BE2C (cell line): ENCODE measurements around the gene RNF40. TPM values are rescaled to one million over a fixed set of nuclear protein-coding genes. Genes with fewer than 3 reads are reported as not detected.

ENCODE experiments used
- DNase-seq: peaks from one replicate; pipeline ENCODE4 v3.0.0-alpha.2; 2020
- H3K27me3 ChIP-seq: fragments of 250-450 bp; sonication (Bioruptor Pico); 2 replicates; pipeline ENCODE4 v1.5.1; 2020; ENCODE audit warnings: mild to moderate bottlenecking
- H3K36me3 ChIP-seq: fragments of 250-450 bp; sonication (Bioruptor Pico); 2 replicates; pipeline ENCODE4 v1.5.1; 2020; ENCODE audit warnings: mild to moderate bottlenecking
- H3K4me1 ChIP-seq: fragments of 250-450 bp; sonication (Bioruptor Pico); 2 replicates; pipeline ENCODE4 v1.5.1; 2020
- H3K4me3 ChIP-seq: 2 replicates; pipeline ENCODE4 v1.5.1; 2011; ENCODE audit warnings: low read depth, low read length
- H3K9me3 ChIP-seq: fragments of 250-450 bp; sonication (Bioruptor Pico); 2 replicates; pipeline ENCODE4 v1.5.1; 2020
- polyA plus RNA-seq: library from polyadenylated mRNA; unstranded; fragments of >200 nt; gene quantifications from one replicate; pipeline ENCODE4 v1.2.1, GENCODE V29; 2012; ENCODE audit warnings: low read depth, missing spikeins; ENCODE audit not compliant: insufficient read length, insufficient read depth
- TF ChIP-seq, protein P1 (sequence below): IDR thresholded peaks from 2 replicates; pipeline ENCODE4 v1.5.1; 2012; ENCODE audit warnings: mild to moderate bottlenecking, low read depth, low read length

Gene RNF40
- polyA plus RNA-seq, result 215 TPM

DNA sequence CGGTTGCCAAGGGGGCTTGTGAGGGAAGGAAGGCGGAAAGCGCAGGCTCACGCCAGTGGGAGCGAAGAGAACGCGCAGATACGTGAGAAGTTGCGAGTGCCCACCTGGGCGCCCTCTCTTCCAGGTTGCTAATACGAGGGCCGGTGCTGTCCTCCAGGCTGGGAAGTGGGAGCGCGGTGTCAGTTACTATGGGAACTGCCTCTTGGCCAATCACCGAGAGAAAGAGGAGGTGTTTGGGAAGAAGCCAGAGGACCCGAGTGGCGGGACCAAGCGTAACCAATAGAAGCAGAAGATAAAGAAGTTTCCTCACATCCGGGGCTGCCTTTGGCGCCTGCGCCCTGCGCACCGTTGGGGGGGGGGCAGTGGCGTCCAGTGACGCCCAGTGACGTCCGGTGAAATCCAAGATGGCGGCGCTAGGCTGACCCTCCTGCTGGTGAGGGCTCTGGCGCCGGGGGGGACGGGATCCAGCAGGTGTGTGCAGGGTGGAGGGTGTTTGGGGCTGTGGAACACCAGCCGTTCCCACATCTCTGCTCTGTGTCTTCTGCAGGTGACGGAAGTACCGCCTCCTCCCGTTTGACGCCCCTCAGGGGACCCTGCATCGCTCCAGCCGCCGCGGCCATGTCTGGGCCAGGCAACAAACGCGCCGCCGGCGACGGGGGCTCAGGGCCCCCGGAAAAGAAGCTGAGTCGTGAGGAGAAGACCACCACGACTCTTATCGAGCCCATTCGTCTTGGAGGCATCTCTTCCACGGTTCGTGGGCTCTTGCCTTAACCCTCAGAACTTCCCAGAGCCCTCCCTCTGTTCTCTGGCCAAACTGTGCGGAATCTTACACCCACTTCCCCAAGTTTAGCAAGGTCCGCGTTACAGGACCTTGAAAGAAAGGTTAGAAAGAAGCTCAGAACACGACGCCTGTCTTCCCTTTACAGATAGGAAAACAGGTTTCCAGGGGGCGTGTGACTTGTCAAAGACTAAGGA, at the start of gene RNF40, which contains the start of gene CFAP119:
Gene RNF40, plus strand, starts transcription at position 395 of the 975 bp plus-strand sequence. Its CDS starts 224 bp downstream, at position 619.
Gene CFAP119, minus strand, starts transcription at position 135 of the 975 bp plus-strand sequence. CDS start 314 bp downstream, outside the sequence.
- TF ChIP-seq, protein P1, sequence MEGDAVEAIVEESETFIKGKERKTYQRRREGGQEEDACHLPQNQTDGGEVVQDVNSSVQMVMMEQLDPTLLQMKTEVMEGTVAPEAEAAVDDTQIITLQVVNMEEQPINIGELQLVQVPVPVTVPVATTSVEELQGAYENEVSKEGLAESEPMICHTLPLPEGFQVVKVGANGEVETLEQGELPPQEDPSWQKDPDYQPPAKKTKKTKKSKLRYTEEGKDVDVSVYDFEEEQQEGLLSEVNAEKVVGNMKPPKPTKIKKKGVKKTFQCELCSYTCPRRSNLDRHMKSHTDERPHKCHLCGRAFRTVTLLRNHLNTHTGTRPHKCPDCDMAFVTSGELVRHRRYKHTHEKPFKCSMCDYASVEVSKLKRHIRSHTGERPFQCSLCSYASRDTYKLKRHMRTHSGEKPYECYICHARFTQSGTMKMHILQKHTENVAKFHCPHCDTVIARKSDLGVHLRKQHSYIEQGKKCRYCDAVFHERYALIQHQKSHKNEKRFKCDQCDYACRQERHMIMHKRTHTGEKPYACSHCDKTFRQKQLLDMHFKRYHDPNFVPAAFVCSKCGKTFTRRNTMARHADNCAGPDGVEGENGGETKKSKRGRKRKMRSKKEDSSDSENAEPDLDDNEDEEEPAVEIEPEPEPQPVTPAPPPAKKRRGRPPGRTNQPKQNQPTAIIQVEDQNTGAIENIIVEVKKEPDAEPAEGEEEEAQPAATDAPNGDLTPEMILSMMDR, result no peak
- H3K4me3 ChIP-seq, result peak within 1 kb of the TSS; percentile 73
- DNase-seq, result peak; percentile 97
- no peaks in the 10 kb centered on the region for H3K27me3 ChIP-seq
- H3K9me3 ChIP-seq, result no peaks in the 10 kb centered on the region
- H3K36me3 ChIP-seq, result peaks cover 43% of the 10 kb centered on the region
- H3K4me1 ChIP-seq, result no peaks in the 10 kb centered on the region

DNA sequence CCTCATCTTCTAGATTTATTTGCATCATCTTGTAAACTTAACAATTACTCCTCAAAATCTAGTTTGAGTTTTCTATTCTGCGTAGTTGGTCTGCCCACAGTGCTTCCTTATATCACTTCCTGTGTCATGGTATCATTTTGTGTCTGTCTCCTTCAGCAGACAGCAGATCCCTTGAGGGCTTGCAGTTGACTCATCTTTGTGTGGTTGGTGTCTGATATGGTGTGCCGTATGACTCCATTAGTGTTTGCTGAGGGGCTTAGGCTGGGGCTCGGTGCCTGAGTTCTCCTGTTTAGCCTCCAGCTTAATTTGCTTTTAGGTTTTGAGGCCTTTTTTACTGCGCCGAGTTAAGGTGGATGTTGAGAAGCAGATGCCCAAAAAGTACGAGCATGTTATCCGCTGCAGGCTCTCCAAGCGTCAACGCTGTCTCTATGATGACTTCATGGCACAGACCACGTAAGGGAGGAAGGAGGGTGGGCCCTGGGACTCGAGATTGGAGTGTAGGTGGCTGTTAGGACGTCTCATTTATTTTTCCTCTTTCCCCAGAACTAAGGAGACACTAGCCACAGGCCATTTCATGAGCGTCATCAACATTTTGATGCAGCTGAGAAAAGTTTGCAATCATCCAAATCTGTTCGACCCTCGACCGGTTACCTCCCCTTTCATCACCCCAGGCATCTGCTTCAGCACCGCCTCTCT, 46.2 kb upstream of the RNF40 start:
- DNase-seq, result peak; percentile 56
- H3K36me3 ChIP-seq, result peaks cover 58% of the 10 kb centered on the region
- H3K9me3 ChIP-seq, result no peaks in the 10 kb centered on the region
- no peaks in the 10 kb centered on the region for H3K27me3 ChIP-seq
- peak overlapping the region; percentile 9; the same call in 1 of the 2 replicates for H3K4me3 ChIP-seq
- H3K4me1 ChIP-seq, result peaks cover 7% of the 10 kb centered on the region
- TF ChIP-seq, protein P1, result no peak

DNA sequence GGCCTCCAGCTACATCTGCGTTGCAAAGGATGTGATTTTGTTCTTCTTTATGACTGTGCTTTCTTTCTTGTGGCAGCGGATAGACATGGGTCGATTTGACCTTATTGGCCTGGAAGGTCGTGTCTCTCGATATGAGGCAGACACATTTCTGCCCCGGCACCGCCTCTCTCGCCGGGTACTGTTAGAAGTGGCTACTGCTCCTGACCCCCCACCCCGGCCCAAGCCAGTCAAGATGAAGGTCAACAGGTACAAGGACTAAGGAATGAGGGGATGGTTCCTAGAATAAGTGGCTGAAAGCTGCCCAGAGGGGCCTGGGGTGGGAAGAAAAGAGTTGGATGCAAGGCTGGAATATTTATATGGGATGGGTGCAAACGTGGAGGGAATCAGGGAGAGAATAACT, 42.0 kb upstream of the RNF40 start:
- no peak overlapping the region for H3K4me3 ChIP-seq
- no peak for DNase-seq
- no peaks in the 10 kb centered on the region for H3K27me3 ChIP-seq
- TF ChIP-seq, protein P1, result no peak
- peaks cover 6% of the 10 kb centered on the region for H3K4me1 ChIP-seq
- peaks cover 59% of the 10 kb centered on the region for H3K36me3 ChIP-seq
- no peaks in the 10 kb centered on the region for H3K9me3 ChIP-seq

DNA sequence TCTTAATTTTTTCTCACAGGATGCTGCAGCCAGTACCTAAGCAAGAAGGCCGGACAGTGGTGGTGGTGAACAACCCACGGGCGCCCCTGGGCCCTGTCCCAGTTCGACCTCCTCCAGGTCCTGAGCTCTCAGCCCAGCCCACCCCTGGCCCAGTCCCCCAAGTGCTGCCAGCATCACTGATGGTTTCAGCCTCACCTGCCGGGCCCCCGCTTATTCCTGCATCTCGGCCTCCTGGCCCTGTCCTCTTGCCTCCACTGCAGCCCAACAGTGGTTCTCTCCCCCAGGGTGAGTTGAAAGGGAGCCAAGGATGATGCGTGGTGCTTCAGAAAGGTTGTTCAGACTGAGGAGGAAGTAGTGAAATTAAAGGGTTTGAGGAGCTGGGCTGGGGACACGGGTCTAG, 41.4 kb upstream of the RNF40 start:
- TF ChIP-seq, protein P1, result no peak
- Histone ChIP-seq H3K9me3 (no peaks in the 10 kb centered on the region), H3K27me3 (no peaks in the 10 kb centered on the region), H3K4me1 (peaks cover 3% of the 10 kb centered on the region; the same call in 1 of the 2 replicates), H3K36me3 (peaks cover 60% of the 10 kb centered on the region), H3K4me3 (no peak overlapping the region)
- DNase-seq, result no peak

DNA sequence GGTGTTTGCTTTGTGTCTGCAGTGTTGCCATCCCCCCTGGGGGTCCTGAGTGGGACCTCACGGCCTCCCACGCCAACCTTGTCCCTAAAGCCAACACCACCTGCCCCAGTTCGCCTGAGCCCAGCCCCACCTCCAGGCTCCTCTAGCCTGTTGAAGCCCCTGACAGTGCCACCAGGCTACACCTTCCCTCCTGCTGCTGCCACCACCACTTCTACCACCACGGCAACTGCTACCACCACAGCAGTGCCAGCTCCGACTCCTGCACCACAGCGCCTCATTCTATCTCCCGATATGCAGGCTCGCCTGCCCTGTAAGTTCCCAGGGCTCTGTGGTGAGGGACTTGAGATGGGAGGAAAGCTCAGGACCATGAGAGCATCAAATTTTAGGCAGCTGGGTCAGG, 41.0 kb upstream of the RNF40 start:
- no peak overlapping the region for H3K4me3 ChIP-seq
- no peaks in the 10 kb centered on the region for H3K9me3 ChIP-seq
- no peak for DNase-seq
- no peaks in the 10 kb centered on the region for H3K27me3 ChIP-seq
- TF ChIP-seq, protein P1, result no peak
- peaks cover 60% of the 10 kb centered on the region for H3K36me3 ChIP-seq
- no peaks in the 10 kb centered on the region for H3K4me1 ChIP-seq
